Esophagus muscularis mucosa (tissue), 3 donors: Measurements from ENCODE around the gene CCL7.

Experiments
- CTCF ChIP-seq, 3 experiments: fragments of 200-600 bp in 2 of 3; fragments of 450-650 bp in 1 of 3; sonication (generic) in 2 of 3; IDR thresholded peaks; one replicate each; pipeline ENCODE4 v1.5.1; 2017 to 2019; ENCODE audit warnings: antibody characterized with exemption in 3 of 3, mild to moderate bottlenecking in 2 of 3, moderate library complexity in 1 of 3
- POLR2A ChIP-seq: fragments of 450-650 bp; IDR thresholded peaks from one replicate; pipeline ENCODE4 v1.6.1; 2017; ENCODE audit warnings: antibody characterized with exemption, moderate library complexity, mild to moderate bottlenecking, low read depth
- POLR2AphosphoS5 ChIP-seq, 2 donors: sonication (generic); formaldehyde crosslinking; IDR thresholded peaks; one replicate each; pipeline ENCODE4 v1.6.1; 2017; ENCODE audit warnings: antibody characterized with exemption in 2 of 2

GRCh38 chr17:34285286-34285792 lies 15.3 kb downstream of the CCL7 start, which contains the start of gene CCL11:
- TF ChIP-seq CTCF (IDR thresholded peaks at IDR 0.05): no peak
- TF ChIP-seq POLR2A: no peak
- TF ChIP-seq POLR2AphosphoS5 (IDR thresholded peaks at IDR 0.05): peak in 1 of 2 donors; percentile 35
